Measurements from ENCODE around the gene CACNA1D. TPM values are rescaled to one million over a fixed set of nuclear protein-coding genes. Genes with fewer than 3 reads are reported as not detected.

Gene CACNA1D
- total and polyA plus RNA-seq, 12 donors = 0.04 to 1.9 (median 0.49) TPM

GRCh38 chr3:53833700-53834099 lies 339.3 kb downstream of the CACNA1D start:
- Histone ChIP-seq H3K4me1 (no peaks in the 10 kb centered on the region), H3K36me3 (no peaks in the 10 kb centered on the region), H3K4me3 (no peak overlapping the region), H3K27me3 (no peaks in the 10 kb centered on the region), H3K27ac (no peak overlapping the region), H3K9me3 (no peaks in the 10 kb centered on the region)
- 88 to 92% methylated on average over 5 of the region's 5 CpGs for WGBS, 2 donors
- ATAC-seq (no peak), DNase-seq (no peak)
- TF ChIP-seq CTCF (IDR thresholded peaks at IDR 0.05) = no peak
- intact Hi-C loops (cut with DNase I) = no loop called here

DNA sequence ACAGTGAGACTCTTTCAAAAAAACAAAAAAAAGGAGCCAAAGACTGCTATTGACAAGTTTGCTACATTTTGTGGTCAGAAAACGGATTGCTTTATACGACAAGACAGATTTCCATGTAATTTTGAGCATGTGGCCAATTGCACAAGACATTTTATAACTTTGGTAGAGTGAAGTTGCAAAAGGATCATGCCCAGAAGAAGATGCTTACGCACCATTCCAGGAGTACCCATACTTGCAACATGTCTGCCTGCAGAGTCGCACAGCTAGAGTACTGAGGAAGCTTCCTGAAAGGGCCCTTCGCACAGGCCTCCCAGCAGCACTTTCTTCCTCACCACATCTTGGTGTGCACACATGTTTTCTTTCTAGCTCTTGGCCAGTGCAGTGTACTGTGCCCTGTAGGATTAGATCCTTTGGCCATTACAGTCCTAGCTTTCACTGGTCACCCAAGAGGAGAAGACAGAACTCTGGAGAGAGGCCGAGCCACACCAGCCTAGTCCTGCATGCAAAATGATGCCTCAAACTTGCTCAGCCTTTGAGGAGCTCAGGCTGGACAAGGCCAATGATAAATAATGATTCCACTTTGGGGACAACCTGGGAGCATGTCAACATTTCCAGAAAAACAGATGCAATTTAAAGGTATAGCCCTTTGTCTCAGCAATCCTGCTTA lies 340.2 kb downstream of the CACNA1D start:
- intact Hi-C loops (cut with DNase I) = no loop called here
- TF ChIP-seq CTCF (IDR thresholded peaks at IDR 0.05) = no peak
- no peak for ATAC-seq
- Histone ChIP-seq H3K4me1 (no peaks in the 10 kb centered on the region), H3K9me3 (no peaks in the 10 kb centered on the region), H3K4me3 (no peak overlapping the region), H3K36me3 (no peaks in the 10 kb centered on the region), H3K27me3 (no peaks in the 10 kb centered on the region), H3K27ac (no peak overlapping the region)
- 87 to 94% methylated on average over 6 of the region's 6 CpGs for WGBS, 2 donors
- no peak for DNase-seq

DNA sequence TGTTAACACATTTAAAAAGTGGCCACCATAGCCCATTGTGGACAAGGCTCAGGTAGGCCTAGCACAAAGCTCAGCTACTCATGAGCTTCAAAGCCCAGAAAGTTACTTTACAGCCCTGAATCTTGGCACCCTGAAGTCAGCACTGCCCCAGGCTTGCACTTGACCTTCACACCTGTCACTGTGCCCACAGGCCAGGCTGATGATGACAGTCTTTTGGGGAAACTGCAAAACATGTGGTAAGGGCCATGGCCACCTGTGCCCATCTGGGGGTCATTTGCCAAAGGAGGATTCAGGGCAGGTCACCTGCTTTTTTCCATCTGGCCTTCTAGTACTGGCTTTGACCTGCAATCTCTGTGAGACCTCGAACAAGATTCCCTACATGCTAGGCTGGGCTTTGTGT lies 340.8 kb downstream of the CACNA1D start:
- ATAC-seq = no peak
- Histone ChIP-seq H3K27me3 (no peaks in the 10 kb centered on the region), H3K4me3 (no peak overlapping the region), H3K27ac (no peak overlapping the region), H3K36me3 (no peaks in the 10 kb centered on the region), H3K9me3 (no peaks in the 10 kb centered on the region), H3K4me1 (no peaks in the 10 kb centered on the region)
- intact Hi-C loops (cut with DNase I) = no loop called here
- DNase-seq = no peak
- 60 to 96% methylated on average over 1 of the region's 1 CpG for WGBS, 2 donors
- no peak for TF ChIP-seq CTCF (IDR thresholded peaks at IDR 0.05)

DNA sequence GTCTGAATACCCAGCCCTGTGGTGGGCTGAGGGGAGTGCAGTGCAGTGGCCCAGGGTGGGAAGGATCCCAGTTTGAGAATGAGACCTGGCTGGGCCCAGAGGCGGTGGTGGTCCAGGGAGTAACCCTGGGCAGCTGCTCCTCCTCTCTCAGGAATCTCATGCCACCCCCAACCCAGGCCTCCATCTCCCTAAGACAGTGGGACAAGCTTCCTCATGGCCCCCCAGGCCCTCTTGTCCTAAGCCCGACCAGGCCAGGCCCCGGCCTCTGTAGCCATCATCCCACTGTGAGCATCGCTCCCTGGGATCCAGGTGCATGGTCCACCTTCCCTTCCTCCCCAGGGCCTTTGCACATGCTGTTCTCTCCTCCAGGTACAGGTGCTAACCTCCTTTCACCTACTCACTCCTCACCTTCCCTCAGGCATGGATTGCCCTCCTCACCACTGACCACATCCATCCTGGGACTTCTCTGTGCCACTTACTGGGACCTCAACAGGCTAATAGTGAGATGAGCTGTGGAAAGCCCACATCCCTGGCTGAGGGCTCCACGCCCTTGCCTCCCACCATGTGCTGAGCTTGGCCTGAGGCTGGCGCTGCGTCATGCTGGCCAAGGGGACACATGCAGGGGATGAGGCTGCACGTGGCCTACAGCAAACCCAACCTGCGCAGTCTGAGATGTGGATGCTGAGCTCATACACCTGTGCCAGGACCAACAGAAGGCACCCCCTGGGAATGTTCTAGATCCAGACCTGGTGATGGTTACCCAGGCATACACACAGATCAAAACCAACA lies 341.9 kb downstream of the CACNA1D start:
- intact Hi-C loops (cut with DNase I) = no loop called here
- Histone ChIP-seq H3K4me1 (no peaks in the 10 kb centered on the region), H3K27ac (no peak overlapping the region), H3K27me3 (no peaks in the 10 kb centered on the region), H3K36me3 (no peaks in the 10 kb centered on the region), H3K4me3 (no peak overlapping the region), H3K9me3 (no peaks in the 10 kb centered on the region)
- TF ChIP-seq CTCF (IDR thresholded peaks at IDR 0.05) = no peak
- no peak for DNase-seq
- 95 to 96% methylated on average over 9 of the region's 9 CpGs for WGBS, 2 donors
- no peak for ATAC-seq
